AG04449 (cell line): Measurements from ENCODE around the gene LCT.
"Not testable (repeated sequence)": the region's sequence is repeated elsewhere in the genome, so short reads cannot be mapped to it uniquely, and the experiment has no call there.

Source experiments
- CTCF ChIA-PET: fragments of 350-600 bp; formaldehyde crosslinking; extraction: SDS; loops from one replicate; lab custom pipeline; 2021; ENCODE audit warnings: antibody characterized with exemption; lab: Yijun Ruan, JAX
- POLR2A ChIA-PET: fragments of 400-600, 350-600 bp; formaldehyde crosslinking; extraction: SDS; loops from one replicate; lab custom pipeline; 2020; ENCODE audit warnings: antibody characterized with exemption, inconsistent platforms; lab: Yijun Ruan, JAX
- DNase-seq: peaks from one replicate; pipeline ENCODE4 v3.0.0-alpha.2; 2010; ENCODE audit warnings: low read depth, low spot score
- H3K4me3 ChIP-seq: 2 replicates; pipeline ENCODE4 v1.5.1; 2011; ENCODE audit warnings: low read depth, mild to moderate bottlenecking, control low read depth, low read length
- CTCF ChIP-seq: IDR thresholded peaks from one replicate; pipeline ENCODE4 v1.5.1; 2011; ENCODE audit warnings: mild to moderate bottlenecking, moderate library complexity, low read length, control low read depth, inconsistent platforms; ENCODE audit not compliant: insufficient read depth; ENCODE audit errors: missing control alignments

The LCT gene

GRCh38 chr2:135797497-135798274 is 39.3 kb downstream of the LCT start:
- ChIA-PET POLR2A (interaction anchor here (0.6 kb wide), 1 partner anchor 11 kb away, joined by 3 read pairs; no protein-coding TSS in a partner anchor), CTCF (interaction anchor here (0.6 to 6.3 kb wide), 50 partner anchors 10 to 1017 kb away, joined by 3 to 127 read pairs (median 4); partner anchors contain the start of genes LCT and UBXN4)
- H3K4me3 ChIP-seq = no peak overlapping the region
- no peak for DNase-seq
- peak; percentile 97 for TF ChIP-seq CTCF

GRCh38 chr2:135796606-135797005 is 40.4 kb downstream of the LCT start:
- no peak overlapping the region for H3K4me3 ChIP-seq
- TF ChIP-seq CTCF = no peak
- ChIA-PET POLR2A (no interaction called here), CTCF (interaction anchor here (0.8 to 6.3 kb wide), 26 partner anchors 11 to 808 kb away, joined by 3 to 127 read pairs (median 8); partner anchors contain the start of gene UBXN4)
- no peak for DNase-seq

- CTCF ChIA-PET = interaction anchor here (3.6 to 6.3 kb wide), 5 partner anchors 10 to 44 kb away, joined by 22 to 127 read pairs (median 78); no protein-coding TSS in a partner anchor
- POLR2A ChIA-PET, H3K4me3 ChIP-seq, DNase-seq: not testable (repeated sequence)
These were observed 41.3 kb downstream of the LCT start for GRCh38 chr2:135795641-135796040.

DNA sequence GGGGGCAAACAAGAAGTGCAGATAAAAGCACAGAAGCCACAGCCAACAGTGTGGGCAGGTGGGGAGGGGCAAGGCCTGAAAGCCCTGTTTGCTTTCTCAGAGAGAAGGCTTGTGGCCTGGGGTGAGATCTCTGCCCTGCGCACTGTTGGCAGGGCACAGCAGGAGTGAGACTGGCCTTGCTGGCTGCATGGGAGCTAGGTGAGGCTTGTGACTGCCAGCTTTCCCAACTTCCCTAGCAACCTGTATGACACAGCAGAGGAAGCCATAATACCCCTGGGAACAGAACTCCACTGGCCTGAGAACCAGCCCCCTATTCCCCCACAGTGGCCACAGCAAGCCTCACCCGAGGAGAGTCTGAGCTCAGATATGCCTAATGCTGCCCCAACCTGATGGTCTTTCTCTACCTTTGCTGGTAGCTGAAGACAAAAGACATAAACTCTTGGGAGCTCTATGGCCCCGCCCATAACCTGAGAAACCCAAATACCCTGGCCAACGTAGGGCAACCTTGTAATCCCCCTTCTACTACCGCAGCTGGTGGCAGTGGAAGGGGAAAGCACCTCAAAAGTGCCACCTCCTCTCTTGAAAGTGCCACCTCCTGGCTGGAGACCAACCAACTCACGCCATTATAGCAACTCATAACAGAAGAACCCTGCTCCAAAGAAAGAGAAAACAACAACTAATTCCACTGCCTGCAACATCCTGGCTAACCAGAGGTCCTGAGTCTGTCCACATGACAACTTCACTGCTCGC is 44.4 kb downstream of the LCT start:
- CTCF ChIA-PET = interaction anchor here (1.0 to 2.1 kb wide), 2 partner anchors 10 to 47 kb away, joined by 3 to 10 read pairs; no protein-coding TSS in a partner anchor
- DNase-seq = no peak
- POLR2A ChIA-PET = no interaction called here
- TF ChIP-seq CTCF = no peak
- H3K4me3 ChIP-seq = no peak overlapping the region

GRCh38 chr2:135791418-135792190 is 45.4 kb downstream of the LCT start:
- H3K4me3 ChIP-seq = no peak overlapping the region
- no peak for TF ChIP-seq CTCF
- no peak for DNase-seq
- POLR2A ChIA-PET = no interaction called here
- CTCF ChIA-PET = interaction anchor here (0.9 to 2.1 kb wide), 4 partner anchors 11 to 48 kb away, joined by 3 to 10 read pairs (median 4); no protein-coding TSS in a partner anchor

DNA sequence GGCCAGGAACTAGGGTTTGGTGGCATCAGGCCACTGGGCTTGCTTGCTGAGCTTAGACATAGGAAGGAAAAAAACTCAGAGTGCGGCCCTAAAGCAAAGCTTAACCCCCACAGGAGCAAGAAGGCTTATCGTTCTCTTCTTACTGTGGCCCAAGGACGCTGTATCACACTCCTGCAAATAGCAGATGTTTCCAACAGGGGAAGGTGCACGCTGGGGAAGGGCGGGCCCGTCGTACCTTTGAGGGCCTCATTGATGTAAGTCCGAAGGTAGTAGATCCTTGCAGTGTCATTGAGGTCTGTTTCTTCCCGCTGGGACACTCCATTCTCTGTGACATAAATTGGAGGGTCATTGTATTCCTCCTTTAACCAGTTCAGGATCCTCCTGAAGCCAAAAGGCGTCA is 46.6 kb downstream of the LCT start:
- no peak overlapping the region for H3K4me3 ChIP-seq
- no peak for DNase-seq
- CTCF ChIA-PET = no interaction called here
- no peak for TF ChIP-seq CTCF
- POLR2A ChIA-PET = no interaction called here
